DOHH2 (cell line): ENCODE measurements around the gene SETDB1.

Source experiments
- CTCF ChIP-seq: fragments of 200-600 bp; sonication (generic); IDR thresholded peaks from one replicate; pipeline ENCODE4 v1.5.1; 2014; ENCODE audit warnings: antibody characterized with exemption, mild to moderate bottlenecking, low read depth, low read length; ENCODE audit not compliant: poor library complexity, severe bottlenecking
- EZH2phosphoT487 ChIP-seq: fragments of 200-600 bp; sonication (generic); IDR thresholded peaks from 2 replicates; pipeline ENCODE4 v1.6.1; 2017; ENCODE audit warnings: borderline replicate concordance, mild to moderate bottlenecking, antibody characterized with exemption, low read length, moderate library complexity, mixed read lengths

- no peak for TF ChIP-seq CTCF
- no peak for TF ChIP-seq EZH2phosphoT487
Observed at GRCh38 chr1:150912623-150913022, 13.5 kb upstream of the SETDB1 start.
